GM18498 (cell line): Measurements from ENCODE around the gene PRKCB.

Source experiments
- ATAC-seq: cut with Tn5 transposase; IDR thresholded peaks from one replicate; pipeline ENCODE4 v1.9.1; 2021; ENCODE audit warnings: mild to moderate bottlenecking, moderate library complexity; ENCODE audit not compliant: unreplicated experiment

Gene PRKCB

GRCh38 chr16:23835390-23836077, at the start of gene PRKCB:
PRKCB (plus strand) TSS chr16:23835983.
- peak; percentile 85 for ATAC-seq

GRCh38 chr16:23786964-23787561, 48.7 kb upstream of the PRKCB start:
- ATAC-seq, result no peak

GRCh38 chr16:23788685-23789084, 47.1 kb upstream of the PRKCB start:
- no peak for ATAC-seq

GRCh38 chr16:23795378-23795777, 40.4 kb upstream of the PRKCB start:
- no peak for ATAC-seq

- ATAC-seq, result no peak
Measured at GRCh38 chr16:23796941-23797340, 38.8 kb upstream of the PRKCB start.

GRCh38 chr16:23801378-23801777, 34.4 kb upstream of the PRKCB start:
- ATAC-seq, result no peak

- no peak for ATAC-seq
Measured at GRCh38 chr16:23802776-23803175, 33.0 kb upstream of the PRKCB start.

GRCh38 chr16:23803591-23804123, 32.1 kb upstream of the PRKCB start:
- peak; percentile 59 for ATAC-seq

GRCh38 chr16:23807028-23807427, 28.8 kb upstream of the PRKCB start:
- ATAC-seq, result no peak

- no peak for ATAC-seq
Measured at GRCh38 chr16:23821467-23821866, 14.3 kb upstream of the PRKCB start.

- ATAC-seq, result no peak
Measured at GRCh38 chr16:23821875-23822688, 13.7 kb upstream of the PRKCB start.

- no peak for ATAC-seq
Measured at GRCh38 chr16:23823475-23824384, 12.1 kb upstream of the PRKCB start.

GRCh38 chr16:23824909-23825308, 10.9 kb upstream of the PRKCB start:
- no peak for ATAC-seq

- ATAC-seq, result peak; percentile 65
Measured at GRCh38 chr16:23826528-23827045, 9.2 kb upstream of the PRKCB start.

- peak; percentile 44 for ATAC-seq
Measured at GRCh38 chr16:23827057-23827456, 8.7 kb upstream of the PRKCB start.

GRCh38 chr16:23829454-23829853, 6.3 kb upstream of the PRKCB start:
- ATAC-seq, result no peak

GRCh38 chr16:23830276-23830675, 5.5 kb upstream of the PRKCB start:
- ATAC-seq, result no peak

- no peak for ATAC-seq
Measured at GRCh38 chr16:23832882-23833281, 2.9 kb upstream of the PRKCB start.

GRCh38 chr16:23833504-23833903, 2.3 kb upstream of the PRKCB start:
- ATAC-seq, result no peak

GRCh38 chr16:23833960-23834685, 1.7 kb upstream of the PRKCB start:
- ATAC-seq, result no peak
